ENCODE results near the gene CNTN5. TPM values are rescaled to one million over a fixed set of nuclear protein-coding genes. Genes with fewer than 3 reads are reported as not detected.

The CNTN5 gene
- total and polyA plus RNA-seq, 2 donors (not counting 1 experiment from before 2014, with no cell fraction given): not detected

GRCh38 chr11:99176430-99176829 lies 155.7 kb downstream of the CNTN5 start:
- peaks cover 5% of the 10 kb centered on the region for H3K9me3 Mint-ChIP-seq (ENCODE audit: insufficient read depth)
- H3K4me1 Mint-ChIP-seq: no peaks in the 10 kb centered on the region
- Histone ChIP-seq H3K79me2 (ENCODE audit: control insufficient read depth, insufficient read depth, low read length) (no peaks in the 10 kb centered on the region), H3K4me3 (ENCODE audit: control extremely low read depth in 1 of 5, extremely low read depth in 1 of 5, insufficient read depth in 1 of 5, low read depth in 2 of 5, low read length in 4 of 5) (no peak overlapping the region), H2AFZ (ENCODE audit: insufficient read depth, low read depth, low read length, poor library complexity, severe bottlenecking) (no peak overlapping the region), H3K27me3 (replicated peaks in 1 of 4; ENCODE audit: control extremely low read depth in 1 of 4, control insufficient read depth in 3 of 4, insufficient read depth in 4 of 4, low read length in 3 of 4) (no peaks in the 10 kb centered on the region), H3K27ac (ENCODE audit: low read length in 2 of 2) (no peak overlapping the region), H3K9me3 (ENCODE audit: control extremely low read depth in 1 of 3, control insufficient read depth in 2 of 3, insufficient read depth in 1 of 3, low read length in 2 of 3) (no peaks in the 10 kb centered on the region), H4K20me1 (ENCODE audit: control insufficient read depth, insufficient read depth, low read length, poor library complexity, severe bottlenecking) (no peaks in the 10 kb centered on the region), H3K36me3 (replicated peaks in 1 of 2; ENCODE audit: control extremely low read depth in 1 of 2, control insufficient read depth in 1 of 2, extremely low read depth in 1 of 2, insufficient read depth in 2 of 2, low read length in 1 of 2) (no peaks in the 10 kb centered on the region), H3K4me2 (replicated peaks; ENCODE audit: low read depth, low read length, poor library complexity, severe bottlenecking) (no peak overlapping the region), H3K4me1 (ENCODE audit: control insufficient read depth in 2 of 2, insufficient read depth in 2 of 2, low read length in 2 of 2) (no peaks in the 10 kb centered on the region), H3K9ac (ENCODE audit: low read length) (no peak overlapping the region)
- H3K27me3 Mint-ChIP-seq: no peaks in the 10 kb centered on the region
- ChIA-PET POLR2A (no interaction called here), CTCF (no interaction called here)
- TF ChIP-seq EZH2 (IDR thresholded peaks at IDR 0.05; ENCODE audit: borderline replicate concordance, insufficient read depth, low read depth, low read length, poor library complexity, severe bottlenecking): no peak
- no peak for TF ChIP-seq CTCF (IDR thresholded peaks at IDR 0.05)
- intact Hi-C loops (cut with micrococcal nuclease): no loop called here
- H3K4me3 Mint-ChIP-seq: no peak overlapping the region
- ATAC-seq (ENCODE audit: low read depth) (no peak), DNase-seq (no peak)
- no peak overlapping the region for H3K27ac Mint-ChIP-seq

- Histone ChIP-seq H3K4me3 (ENCODE audit: control extremely low read depth in 1 of 5, extremely low read depth in 1 of 5, insufficient read depth in 1 of 5, low read depth in 2 of 5, low read length in 4 of 5) (no peak overlapping the region), H3K79me2 (ENCODE audit: control insufficient read depth, insufficient read depth, low read length) (no peaks in the 10 kb centered on the region), H3K4me1 (ENCODE audit: control insufficient read depth in 2 of 2, insufficient read depth in 2 of 2, low read length in 2 of 2) (no peaks in the 10 kb centered on the region), H3K4me2 (replicated peaks; ENCODE audit: low read depth, low read length, poor library complexity, severe bottlenecking) (no peak overlapping the region), H3K27ac (ENCODE audit: low read length in 2 of 2) (no peak overlapping the region), H2AFZ (ENCODE audit: insufficient read depth, low read depth, low read length, poor library complexity, severe bottlenecking) (no peak overlapping the region), H3K36me3 (replicated peaks in 1 of 2; ENCODE audit: control extremely low read depth in 1 of 2, control insufficient read depth in 1 of 2, extremely low read depth in 1 of 2, insufficient read depth in 2 of 2, low read length in 1 of 2) (no peaks in the 10 kb centered on the region), H3K27me3 (replicated peaks in 1 of 4; ENCODE audit: control extremely low read depth in 1 of 4, control insufficient read depth in 3 of 4, insufficient read depth in 4 of 4, low read length in 3 of 4) (no peaks in the 10 kb centered on the region), H3K9me3 (ENCODE audit: control extremely low read depth in 1 of 3, control insufficient read depth in 2 of 3, insufficient read depth in 1 of 3, low read length in 2 of 3) (no peaks in the 10 kb centered on the region), H3K9ac (ENCODE audit: low read length) (no peak overlapping the region), H4K20me1 (ENCODE audit: control insufficient read depth, insufficient read depth, low read length, poor library complexity, severe bottlenecking) (no peaks in the 10 kb centered on the region)
- intact Hi-C loops (cut with micrococcal nuclease): no loop called here
- Mint-ChIP-seq H3K4me1 (no peaks in the 10 kb centered on the region), H3K27ac (no peak overlapping the region), H3K9me3 (ENCODE audit: insufficient read depth) (peaks cover 5% of the 10 kb centered on the region), H3K4me3 (no peak overlapping the region), H3K27me3 (no peaks in the 10 kb centered on the region)
- POLR2A ChIA-PET: no interaction called here
- ATAC-seq (ENCODE audit: low read depth) (no peak), DNase-seq (no peak)
- no peak for TF ChIP-seq CTCF (IDR thresholded peaks at IDR 0.05)
- no peak for TF ChIP-seq EZH2 (IDR thresholded peaks at IDR 0.05; ENCODE audit: borderline replicate concordance, insufficient read depth, low read depth, low read length, poor library complexity, severe bottlenecking)
- CTCF ChIA-PET: no interaction called here
- WGBS (ENCODE audit: insufficient coverage): 93% methylated on average over 2 of the region's 2 CpGs
These were observed 156.7 kb downstream of the CNTN5 start for GRCh38 chr11:99177446-99177845.

Measured in B cell (primary cell).